Measurements from ENCODE around the gene PHF23. TPM values are rescaled to one million over a fixed set of nuclear protein-coding genes. Genes with fewer than 3 reads are reported as not detected.

The PHF23 gene
- total RNA-seq, 2 experiments from 2014 or later, result 40.7 to 43.7 TPM

GRCh38 chr17:7195971-7196370 is 43.3 kb downstream of the PHF23 start:
- POLR2A ChIA-PET, result interaction anchor here (0.5 kb wide), 1 partner anchor 18 kb away, joined by 3 read pairs; no protein-coding TSS in a partner anchor
- CTCF ChIA-PET, result no interaction called here

DNA sequence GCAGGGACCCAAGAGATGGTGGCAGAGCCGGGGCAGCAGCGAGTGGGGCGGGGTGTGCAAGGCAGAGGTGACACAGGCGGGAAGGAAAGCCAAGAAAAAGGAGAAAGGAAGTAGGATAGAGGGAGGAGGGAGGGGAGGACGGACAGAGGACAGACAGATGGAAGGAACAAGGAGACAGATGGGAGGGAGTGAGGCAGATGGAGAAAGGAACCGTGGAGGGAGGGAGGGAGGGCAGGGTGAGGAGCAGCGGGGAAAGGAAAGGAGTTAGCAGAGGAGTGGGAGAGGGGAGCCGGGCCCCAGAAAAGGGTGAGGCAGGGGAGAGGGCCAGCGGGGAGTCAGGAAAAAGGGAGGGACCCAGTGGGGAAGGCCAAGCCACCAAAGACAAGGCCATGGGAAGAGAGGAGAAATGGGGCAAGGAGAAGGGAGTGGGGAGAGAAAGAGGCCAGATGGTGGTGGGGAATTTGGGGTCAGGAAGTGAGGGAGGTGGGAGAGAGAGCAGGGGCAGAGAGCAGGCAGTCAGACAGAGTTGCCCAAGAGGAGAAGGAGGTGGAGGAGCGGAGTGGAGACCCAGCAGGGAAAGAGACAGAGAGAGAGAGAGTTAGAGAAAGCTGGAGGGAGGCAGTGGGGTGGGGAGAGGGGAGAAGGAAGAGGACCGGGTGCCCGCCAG is 46.9 kb downstream of the PHF23 start:
- CTCF ChIA-PET, result interaction anchor here (1.6 kb wide), 1 partner anchor 11 kb away, joined by 4 read pairs; no protein-coding TSS in a partner anchor

DNA sequence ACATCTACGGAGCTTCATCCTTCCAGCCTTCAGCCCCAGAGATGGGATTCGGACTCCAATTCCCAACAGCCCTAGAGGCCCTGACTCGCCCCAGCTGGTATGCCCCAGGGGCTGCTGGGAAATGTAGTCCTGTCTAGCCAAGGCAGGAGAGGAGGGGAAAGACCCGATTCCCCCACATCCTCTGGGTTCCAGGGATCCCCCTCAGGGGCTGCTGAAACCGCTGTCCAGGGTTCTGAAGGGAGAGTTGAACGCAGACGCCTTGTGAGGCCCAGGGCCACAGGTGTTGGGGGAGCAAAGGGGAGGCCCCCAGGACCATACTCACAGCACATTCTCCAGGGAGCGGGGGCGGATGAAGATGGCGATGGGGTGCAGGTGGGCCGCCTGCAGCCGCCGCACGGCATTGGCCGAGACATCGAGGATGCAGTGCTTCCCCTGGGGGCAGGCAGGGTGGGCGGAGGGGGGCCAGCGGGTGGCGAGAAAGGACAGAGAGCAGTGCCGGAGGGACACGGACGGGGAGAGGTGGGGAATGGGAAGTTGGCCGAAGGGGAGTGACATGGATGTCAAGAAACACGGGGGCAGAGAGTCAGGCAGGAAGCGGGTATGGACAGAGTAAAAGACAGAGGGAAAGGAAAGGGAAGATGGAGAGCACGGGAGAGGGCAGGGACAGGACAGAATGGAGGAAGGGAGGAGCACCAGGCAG is 47.5 kb downstream of the PHF23 start:
- CTCF ChIA-PET, result interaction anchor here (0.7 to 0.9 kb wide), 2 partner anchors 180 to 358 kb away, joined by 3 to 4 read pairs; no protein-coding TSS in a partner anchor
- POLR2A ChIA-PET, result interaction anchor here (0.6 kb wide), 1 partner anchor 150 kb away, joined by 5 read pairs; no protein-coding TSS in a partner anchor

More for the DNA sequence above, 46.9 kb downstream of the PHF23 start:
- POLR2A ChIA-PET, result no interaction called here

GRCh38 chr17:7191069-7191468 is 48.2 kb downstream of the PHF23 start:
- ChIA-PET POLR2A (interaction anchor here (0.6 kb wide), 1 partner anchor 149 kb away, joined by 5 read pairs; no protein-coding TSS in a partner anchor), CTCF (interaction anchor here (0.7 to 0.9 kb wide), 2 partner anchors 179 to 358 kb away, joined by 3 to 4 read pairs; no protein-coding TSS in a partner anchor)

DNA sequence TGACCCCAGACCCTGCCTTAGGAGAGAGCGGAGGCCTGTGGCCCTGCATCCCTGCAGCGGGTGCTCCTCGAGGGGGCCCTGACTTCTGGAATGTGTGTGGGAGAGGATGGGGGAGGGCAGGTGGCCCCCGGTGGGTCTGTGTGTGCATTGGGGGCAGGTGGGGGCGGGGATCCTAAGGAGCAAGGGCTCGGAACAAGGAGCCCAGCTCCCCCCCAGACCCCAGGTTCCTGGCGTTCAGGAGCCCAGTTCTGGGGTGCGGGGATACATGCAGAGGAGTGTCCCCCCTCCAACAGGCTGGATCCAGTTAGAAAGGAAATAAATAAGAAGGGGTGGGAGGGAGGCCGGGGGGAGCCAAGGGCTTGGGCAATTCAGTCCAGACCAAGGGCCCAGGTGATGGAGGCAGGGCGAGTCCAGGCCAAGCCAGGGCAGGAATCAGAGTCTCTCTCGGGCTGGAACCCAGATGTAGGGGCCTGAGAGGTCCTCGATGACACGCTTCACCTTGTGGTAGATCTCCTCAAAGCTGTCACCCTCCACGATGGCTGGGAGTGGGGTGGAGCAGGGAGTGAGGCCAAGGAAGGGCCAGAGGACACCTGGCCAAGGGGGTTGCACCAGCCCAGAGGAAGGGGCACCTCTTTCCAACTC is 48.9 kb downstream of the PHF23 start:
- POLR2A ChIA-PET, result no interaction called here
- CTCF ChIA-PET, result no interaction called here

DNA sequence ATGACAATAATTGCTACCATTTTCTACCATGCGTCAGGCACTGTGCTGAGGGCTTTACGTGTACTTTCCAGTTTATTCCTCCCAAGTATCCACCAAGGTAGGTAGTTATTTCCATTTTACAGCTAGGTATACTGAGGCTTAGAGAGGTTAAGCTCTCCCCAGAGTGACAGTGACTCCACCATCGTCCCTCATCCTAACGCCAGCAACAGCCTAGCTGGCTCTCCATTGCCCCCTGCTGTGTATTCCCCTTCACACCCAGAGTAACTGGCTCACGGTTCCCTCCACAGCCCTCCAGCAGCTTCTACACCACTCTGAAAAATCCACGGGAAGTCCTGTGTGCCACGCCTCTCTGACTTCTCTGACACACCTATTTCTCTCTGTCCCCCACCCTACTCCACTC is 53.0 kb downstream of the PHF23 start:
- POLR2A ChIA-PET, result no interaction called here
- CTCF ChIA-PET, result interaction anchor here (0.9 kb wide), 1 partner anchor 12 kb away, joined by 3 read pairs; no protein-coding TSS in a partner anchor

Other genes starting within 250 kb of the PHF23 start
- not detected for gene ALOX12, start 243.4 kb downstream of the PHF23 start, total RNA-seq
- gene RNASEK, start 226.8 kb downstream of the PHF23 start, total RNA-seq, result 100 to 1,000 TPM; 143 to 144 TPM
- gene BCL6B, start 216.4 kb downstream of the PHF23 start, total RNA-seq, result 1 to 10 TPM in 1 of 2 experiments, under 1 TPM in 1; 0.86 to 1.0 TPM
- gene SLC16A13, start 203.4 kb downstream of the PHF23 start, total RNA-seq, result 10 to 100 TPM; 10.1 to 10.5 TPM
- 1 to 10 TPM; 1.9 to 2.3 TPM for gene SLC16A11, start 195.4 kb downstream of the PHF23 start, total RNA-seq
- not detected for gene CLEC10A, start 159.2 kb downstream of the PHF23 start, total RNA-seq
- not detected for gene ASGR2, start 124.6 kb downstream of the PHF23 start, total RNA-seq
- 1 to 10 TPM in 1 of 2 experiments, under 1 TPM in 1; 0.65 to 1.3 TPM for gene ASGR1, start 60.1 kb downstream of the PHF23 start, total RNA-seq
- gene DLG4, start 19.6 kb downstream of the PHF23 start, total RNA-seq, result 1 to 10 TPM; 4.5 to 4.6 TPM
- 100 to 1,000 TPM; 254 to 269 TPM for gene ACADVL, start 19.5 kb downstream of the PHF23 start, total RNA-seq
- gene DVL2, start 4.9 kb downstream of the PHF23 start, total RNA-seq, result 10 to 100 TPM; 64.4 to 68.9 TPM
- gene GABARAP, start 3.0 kb upstream of the PHF23 start, total RNA-seq, result 100 to 1,000 TPM; 131 to 135 TPM
- 100 to 1,000 TPM; 202 to 207 TPM for gene CTDNEP1, start 12.3 kb upstream of the PHF23 start, total RNA-seq
- 100 to 1,000 TPM; 107 to 110 TPM for gene ELP5, start 12.8 kb upstream of the PHF23 start, total RNA-seq
- gene CLDN7, start 23.0 kb upstream of the PHF23 start, total RNA-seq, result 1 to 10 TPM; 1.2 to 1.5 TPM
- under 1 TPM; 0.11 to 0.34 TPM for gene SLC2A4, start 42.3 kb upstream of the PHF23 start, total RNA-seq
- gene YBX2, start 55.2 kb upstream of the PHF23 start, total RNA-seq, result under 1 TPM; 0.10 to 0.55 TPM
- 1,000 to 10,000 TPM; 1,619 to 1,670 TPM for gene EIF5A, start 68.2 kb upstream of the PHF23 start, total RNA-seq
- gene GPS2, start 75.9 kb upstream of the PHF23 start, total RNA-seq, result 10 to 100 TPM; 68.8 to 69.5 TPM
- 10 to 100 TPM; 59.2 to 59.4 TPM for gene NEURL4, start 89.9 kb upstream of the PHF23 start, total RNA-seq
- gene ACAP1, start 97.1 kb upstream of the PHF23 start, total RNA-seq, result 100 to 1,000 TPM; 234 to 241 TPM
- gene KCTD11, start 112.7 kb upstream of the PHF23 start, total RNA-seq, result 1 to 10 TPM; 6.4 to 7.2 TPM
- gene TMEM95, start 115.7 kb upstream of the PHF23 start, total RNA-seq, result not detected
- 1 to 10 TPM; 4.6 to 5.6 TPM for gene TNK1, start 141.6 kb upstream of the PHF23 start, total RNA-seq
- gene PLSCR3, start 155.1 kb upstream of the PHF23 start, total RNA-seq, result 10 to 100 TPM; 70.8 to 74.4 TPM
- gene TMEM256, start 164.6 kb upstream of the PHF23 start, total RNA-seq, result 10 to 100 TPM; 50.1 to 51.6 TPM
- gene NLGN2, start 168.4 kb upstream of the PHF23 start, total RNA-seq, result 1 to 10 TPM; 6.6 to 7.9 TPM
- gene SPEM1, start 180.9 kb upstream of the PHF23 start, total RNA-seq, result not detected
- gene SPEM2, start 186.2 kb upstream of the PHF23 start, total RNA-seq, result not detected
- gene SPEM3, start 189.4 kb upstream of the PHF23 start, total RNA-seq, result not detected
- gene TMEM102, start 196.0 kb upstream of the PHF23 start, total RNA-seq, result 10 to 100 TPM; 11.2 to 12.6 TPM
- gene FGF11, start 200.1 kb upstream of the PHF23 start, total RNA-seq, result 1 to 10 TPM; 2.0 to 2.1 TPM
- 1 to 10 TPM; 7.2 to 7.8 TPM for gene CHRNB1, start 205.6 kb upstream of the PHF23 start, total RNA-seq
- 10 to 100 TPM; 17.6 to 17.7 TPM for gene ZBTB4, start 240.2 kb upstream of the PHF23 start, total RNA-seq
- not detected for gene SLC35G6, start 242.0 kb upstream of the PHF23 start, total RNA-seq
- gene POLR2A, start 244.9 kb upstream of the PHF23 start, total RNA-seq, result 100 to 1,000 TPM; 195 to 198 TPM

Measured in activated CD8-positive, alpha-beta memory T cell treated with anti-CD3 and anti-CD28 coated beads for 36 hours (primary cell).